Measurements from ENCODE around the gene IFT52. TPM values are rescaled to one million over a fixed set of nuclear protein-coding genes. Genes with fewer than 3 reads are reported as not detected.
A peak's percentile ranks its signal among the peaks of the same experiment; 100 is the strongest.

Gene IFT52
- total and polyA plus RNA-seq, 2 of the 8 experiments (the other 6 are each of a cell fraction or from before 2014, with no cell fraction given), result 35.6 to 40.4 TPM

DNA sequence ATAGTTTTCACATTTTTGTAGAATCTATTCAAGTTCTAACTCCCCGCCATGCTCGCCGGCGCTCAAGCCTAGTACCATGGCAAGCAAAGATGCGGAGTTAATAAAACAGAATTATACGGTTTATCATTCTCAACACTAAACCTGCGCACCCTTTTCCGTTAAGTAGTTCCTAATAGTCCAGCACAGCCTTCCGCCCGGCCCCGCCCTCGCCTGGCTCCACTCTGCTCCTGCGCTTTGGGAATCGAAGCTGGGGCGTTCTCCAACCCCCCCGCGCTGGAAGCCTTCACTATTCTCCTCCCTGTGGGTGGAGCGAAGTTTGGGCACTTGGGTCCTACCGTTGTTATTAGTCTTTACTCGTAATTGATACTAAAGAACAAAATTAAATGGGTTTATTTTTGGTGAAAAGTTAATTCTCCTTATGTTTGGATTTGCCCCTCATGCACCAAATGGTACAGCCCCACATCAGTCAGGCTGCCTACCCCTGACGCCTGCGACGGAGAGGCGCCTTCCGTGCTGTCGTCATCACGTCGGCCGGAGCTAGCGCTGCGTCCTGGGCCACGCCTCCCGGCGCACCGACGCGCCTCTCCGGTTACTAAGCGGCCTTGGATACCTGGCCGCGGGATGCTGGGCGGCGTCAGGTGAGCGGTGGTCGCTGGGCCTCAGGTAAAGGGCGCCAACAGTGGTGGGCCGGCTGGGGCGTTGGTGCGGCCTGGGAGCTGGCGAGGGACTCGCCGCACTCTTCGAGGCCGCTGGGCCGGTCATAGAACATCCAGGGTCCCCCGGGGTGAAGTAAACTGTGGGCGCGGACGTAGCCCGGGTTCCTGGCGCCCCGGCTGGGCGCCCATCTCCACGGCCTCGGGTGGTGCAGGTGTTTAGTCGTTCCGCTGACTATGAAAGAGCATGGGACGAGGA is at the start of gene IFT52 (continued):
- TF ChIP-seq JUND (IDR thresholded peaks at IDR 0.05; ENCODE audit: low read length), result peak; percentile 90
- TF ChIP-seq JUN (IDR thresholded peaks at IDR 0.05; ENCODE audit: low read depth, low read length), result no peak
- no peak for TF ChIP-seq SIRT6 (IDR thresholded peaks at IDR 0.05; ENCODE audit: low read length)
- no peak for TF ChIP-seq POU5F1 (IDR thresholded peaks at IDR 0.05; ENCODE audit: low read depth, low read length)
- TF ChIP-seq KDM1A (IDR thresholded peaks at IDR 0.05; ENCODE audit: borderline replicate concordance, low read length), result no peak
- TF ChIP-seq CTBP2 (IDR thresholded peaks at IDR 0.05; ENCODE audit: borderline replicate concordance, insufficient read depth, insufficient read length, low read length), result no peak
- TF ChIP-seq SP4 (IDR thresholded peaks at IDR 0.05; ENCODE audit: low read length), result 0 out of 2 replicates have a peak, but pooled peaks have one; percentile 51
- TF ChIP-seq POLR2AphosphoS5 (IDR thresholded peaks at IDR 0.05; ENCODE audit: low read depth, low read length), result peak; percentile 53; the same call in 1 of the 2 replicates
- TF ChIP-seq MAFK (IDR thresholded peaks at IDR 0.05; ENCODE audit: low read depth, low read length), result no peak
- TF ChIP-seq, protein P1, sequence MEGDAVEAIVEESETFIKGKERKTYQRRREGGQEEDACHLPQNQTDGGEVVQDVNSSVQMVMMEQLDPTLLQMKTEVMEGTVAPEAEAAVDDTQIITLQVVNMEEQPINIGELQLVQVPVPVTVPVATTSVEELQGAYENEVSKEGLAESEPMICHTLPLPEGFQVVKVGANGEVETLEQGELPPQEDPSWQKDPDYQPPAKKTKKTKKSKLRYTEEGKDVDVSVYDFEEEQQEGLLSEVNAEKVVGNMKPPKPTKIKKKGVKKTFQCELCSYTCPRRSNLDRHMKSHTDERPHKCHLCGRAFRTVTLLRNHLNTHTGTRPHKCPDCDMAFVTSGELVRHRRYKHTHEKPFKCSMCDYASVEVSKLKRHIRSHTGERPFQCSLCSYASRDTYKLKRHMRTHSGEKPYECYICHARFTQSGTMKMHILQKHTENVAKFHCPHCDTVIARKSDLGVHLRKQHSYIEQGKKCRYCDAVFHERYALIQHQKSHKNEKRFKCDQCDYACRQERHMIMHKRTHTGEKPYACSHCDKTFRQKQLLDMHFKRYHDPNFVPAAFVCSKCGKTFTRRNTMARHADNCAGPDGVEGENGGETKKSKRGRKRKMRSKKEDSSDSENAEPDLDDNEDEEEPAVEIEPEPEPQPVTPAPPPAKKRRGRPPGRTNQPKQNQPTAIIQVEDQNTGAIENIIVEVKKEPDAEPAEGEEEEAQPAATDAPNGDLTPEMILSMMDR (IDR thresholded peaks at IDR 0.05; ENCODE audit: control extremely low read depth in 1 of 3, insufficient read depth in 1 of 3, low read depth in 1 of 3, low read length in 3 of 3), result no peak
- 0 out of 2 replicates have a peak, but pooled peaks have one; percentile 10 for TF ChIP-seq TCF12 (IDR thresholded peaks at IDR 0.05; ENCODE audit: low read depth, low read length)
- peak; percentile 96 for TF ChIP-seq CREB1 (IDR thresholded peaks at IDR 0.05)
- no peak for TF ChIP-seq BCL11A (IDR thresholded peaks at IDR 0.05; ENCODE audit: low read depth in 2 of 2, low read length in 2 of 2)
- no peak for TF ChIP-seq CEBPB (IDR thresholded peaks at IDR 0.05; ENCODE audit: low read depth, low read length)
- peak; percentile 93 for TF ChIP-seq RBBP5 (IDR thresholded peaks at IDR 0.05; ENCODE audit: borderline replicate concordance, low read depth, low read length)
- peak; percentile 38 for TF ChIP-seq TAF7 (optimal IDR thresholded peaks at IDR 0.05; ENCODE audit: borderline replicate concordance, low read depth, low read length)
- TF ChIP-seq POLR2A (IDR thresholded peaks at IDR 0.05; ENCODE audit: control extremely low read depth in 1 of 2, low read depth in 2 of 2, low read length in 2 of 2), result peak in 1 of 2 experiments; percentile 85; a peak in 2 of 3 replicates
- no peak for TF ChIP-seq CBX8 (IDR thresholded peaks at IDR 0.05; ENCODE audit: borderline replicate concordance, low read depth, low read length)

All from H1 (cell line).